ENCODE data around the gene SEL1L3.

- TF ChIP-seq POLR2A (IDR thresholded peaks at IDR 0.05; ENCODE audit: low read depth, low read length) (no peak), POLR2AphosphoS5 (IDR thresholded peaks at IDR 0.05; ENCODE audit: insufficient read depth, low read depth, low read length) (no peak), CTCF (IDR thresholded peaks at IDR 0.05; ENCODE audit: extremely low read depth in 1 of 2, insufficient read depth in 1 of 2, low read depth in 1 of 2, low read length in 2 of 2) (no peak)
Measured at GRCh38 chr4:25786497-25787065, 76.2 kb downstream of the SEL1L3 start.

All from endothelial cell of umbilical vein (primary cell).